OCI-LY7 (cell line): Measurements from ENCODE around the gene CARD8. TPM values are rescaled to one million over a fixed set of nuclear protein-coding genes. Genes with fewer than 3 reads are reported as not detected.
A peak's percentile ranks its signal among the peaks of the same experiment; 100 is the strongest.

Source experiments
- BruUV-seq: library from RNA; stranded (reverse); fragments of 400-500 nt; replicated peaks from 2 replicates; lab custom pipeline; 2021; lab: Mats Ljungman, UMichigan
- CTCF ChIA-PET: fragments of 300-600 bp; sonication (Branson Sonifier 250); formaldehyde crosslinking; loops from one replicate; lab custom pipeline; 2022; ENCODE audit warnings: antibody characterized with exemption; ENCODE audit not compliant: unreplicated experiment; lab: Charles Lee
- POLR2A ChIA-PET: fragments of 300-600 bp; sonication (Branson Sonifier 250); formaldehyde crosslinking; loops from one replicate; lab custom pipeline; 2022; ENCODE audit warnings: antibody characterized with exemption; lab: Charles Lee
- DNase-seq: peaks from one replicate; pipeline ENCODE4 v3.0.0-alpha.2; 2015; ENCODE audit warnings: low spot score
- H2AFZ ChIP-seq: fragments of 200-600 bp; sonication (generic), shearing (Covaris generic); 2 replicates; pipeline ENCODE4 v1.6.1; 2014; ENCODE audit warnings: mild to moderate bottlenecking, antibody characterized with exemption, low read length, moderate library complexity
- H3K27ac ChIP-seq: fragments of 200-600 bp; sonication (generic); 2 replicates; pipeline ENCODE4 v1.5.1; 2014; ENCODE audit warnings: mixed run types, low read depth, mild to moderate bottlenecking, moderate library complexity, low read length, inconsistent platforms; ENCODE audit not compliant: poor library complexity, severe bottlenecking
- H3K36me3 ChIP-seq: fragments of 200-600 bp; sonication (generic); 2 replicates; pipeline ENCODE4 v1.6.1; 2014; ENCODE audit warnings: mild to moderate bottlenecking, antibody characterized with exemption, low read length, moderate library complexity, mixed read lengths; ENCODE audit not compliant: insufficient read depth
- H3K4me1 ChIP-seq: fragments of 200-600 bp; sonication (generic); 2 replicates; pipeline ENCODE4 v1.5.1; 2014; ENCODE audit warnings: mild to moderate bottlenecking, low read length; ENCODE audit not compliant: insufficient read depth, poor library complexity, severe bottlenecking
- H3K4me2 ChIP-seq: fragments of 200-600 bp; sonication (generic); 2 replicates; pipeline ENCODE4 v1.6.1; 2014; ENCODE audit warnings: mild to moderate bottlenecking, low read length
- H3K4me3 ChIP-seq: fragments of 200-600 bp; sonication (generic); 2 replicates; pipeline ENCODE4 v1.5.1; 2014; ENCODE audit warnings: mild to moderate bottlenecking, low read depth, low read length; ENCODE audit not compliant: poor library complexity, severe bottlenecking
- H3K79me2 ChIP-seq: fragments of 200-600 bp; sonication (generic); 2 replicates; pipeline ENCODE4 v1.6.1; 2016; ENCODE audit warnings: low read depth, mild to moderate bottlenecking, low read length, moderate library complexity, mixed read lengths; ENCODE audit not compliant: insufficient read depth
- H3K9me2 ChIP-seq: fragments of 200-600 bp; sonication (generic); 2 replicates; pipeline ENCODE4 v1.6.1; 2016; ENCODE audit warnings: mild to moderate bottlenecking, low read length, mixed read lengths; ENCODE audit not compliant: insufficient read depth
- H3K9me3 ChIP-seq: fragments of 200-600 bp; sonication (generic); 2 replicates; pipeline ENCODE4 v1.6.1; 2014; ENCODE audit warnings: mild to moderate bottlenecking, mixed run types, low read length, mixed read lengths
- H4K20me1 ChIP-seq: fragments of 200-600 bp; sonication (generic); 2 replicates; pipeline ENCODE4 v1.6.1; 2014; ENCODE audit warnings: mild to moderate bottlenecking, antibody characterized with exemption, low read length, moderate library complexity, mixed read lengths; ENCODE audit not compliant: insufficient read depth
- EZH2phosphoT487 ChIP-seq: fragments of 200-600 bp; sonication (generic); IDR thresholded peaks from 2 replicates; pipeline ENCODE4 v1.6.1; 2018; ENCODE audit warnings: low read depth, borderline replicate concordance, mild to moderate bottlenecking, mixed run types, antibody characterized with exemption, low read length, moderate library complexity, mixed read lengths
- intact Hi-C: fragments of 100-400 bp; cut with micrococcal nuclease; formaldehyde crosslinking; loops from one replicate; pipeline ENCODE4 v1.10.0; 2022; ENCODE audit not compliant: unreplicated experiment
- total RNA-seq, 2 experiments: library from RNA; depleted of rRNA in 1 of 2; stranded (reverse); fragments of >200 nt in 1 of 2; shearing (Covaris generic) in 1 of 2; gene quantifications; 2 replicates each; pipeline ENCODE4 v1.2.3, GENCODE V29; 2014 to 2022
- TF ChIP-seq, protein P1 (sequence below): fragments of 200-600 bp; sonication (generic); conservative IDR thresholded peaks from 2 replicates; pipeline ENCODE4 v1.5.1; 2014; ENCODE audit warnings: mild to moderate bottlenecking, antibody characterized with exemption, low read length, moderate library complexity, mixed read lengths

Gene CARD8
- total RNA-seq, 2 experiments from 2014 or later: 51.0 to 56.1 TPM

DNA sequence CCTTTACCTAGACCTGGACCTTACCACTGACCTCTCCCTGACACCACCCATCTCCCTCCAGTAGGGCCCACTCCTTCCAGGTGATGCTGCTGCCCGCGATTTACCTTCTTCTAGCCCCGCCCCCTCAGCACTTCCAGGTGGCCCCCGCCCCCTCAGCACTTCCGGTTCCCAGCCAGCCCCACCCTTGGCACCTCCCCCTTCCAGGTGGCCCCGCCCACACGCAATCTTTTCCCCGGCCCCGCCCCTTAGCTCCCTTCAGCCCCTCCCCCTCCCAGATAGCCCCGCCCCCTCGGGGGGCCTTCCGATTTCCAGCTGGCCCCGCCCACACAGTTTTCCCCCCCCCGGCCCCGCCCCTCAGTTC is 86.2 kb downstream of the CARD8 start:
- Histone ChIP-seq H3K9me2 (no peaks in the 10 kb centered on the region), H4K20me1 (peaks cover 13% of the 10 kb centered on the region), H3K4me2 (peak overlapping the region; percentile 96), H3K4me1 (peaks cover 30% of the 10 kb centered on the region), H3K9me3 (no peaks in the 10 kb centered on the region), H3K79me2 (peaks cover 68% of the 10 kb centered on the region), H3K27ac (peak overlapping the region; percentile 85), H3K4me3 (peak overlapping the region; percentile 98), H2AFZ (no peak overlapping the region), H3K36me3 (peaks cover 53% of the 10 kb centered on the region)
- DNase-seq: peak; percentile 84
- ChIA-PET POLR2A (interaction anchor here (0.5 to 1.0 kb wide), 7 partner anchors 34 to 1303 kb away, joined by 3 to 8 read pairs (median 4); partner anchors contain the start of gene PLA2G4C), CTCF (no interaction called here)
- TF ChIP-seq, protein P1, sequence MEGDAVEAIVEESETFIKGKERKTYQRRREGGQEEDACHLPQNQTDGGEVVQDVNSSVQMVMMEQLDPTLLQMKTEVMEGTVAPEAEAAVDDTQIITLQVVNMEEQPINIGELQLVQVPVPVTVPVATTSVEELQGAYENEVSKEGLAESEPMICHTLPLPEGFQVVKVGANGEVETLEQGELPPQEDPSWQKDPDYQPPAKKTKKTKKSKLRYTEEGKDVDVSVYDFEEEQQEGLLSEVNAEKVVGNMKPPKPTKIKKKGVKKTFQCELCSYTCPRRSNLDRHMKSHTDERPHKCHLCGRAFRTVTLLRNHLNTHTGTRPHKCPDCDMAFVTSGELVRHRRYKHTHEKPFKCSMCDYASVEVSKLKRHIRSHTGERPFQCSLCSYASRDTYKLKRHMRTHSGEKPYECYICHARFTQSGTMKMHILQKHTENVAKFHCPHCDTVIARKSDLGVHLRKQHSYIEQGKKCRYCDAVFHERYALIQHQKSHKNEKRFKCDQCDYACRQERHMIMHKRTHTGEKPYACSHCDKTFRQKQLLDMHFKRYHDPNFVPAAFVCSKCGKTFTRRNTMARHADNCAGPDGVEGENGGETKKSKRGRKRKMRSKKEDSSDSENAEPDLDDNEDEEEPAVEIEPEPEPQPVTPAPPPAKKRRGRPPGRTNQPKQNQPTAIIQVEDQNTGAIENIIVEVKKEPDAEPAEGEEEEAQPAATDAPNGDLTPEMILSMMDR: no peak
- no peak for TF ChIP-seq EZH2phosphoT487
- intact Hi-C loops: no loop called here
- no TSS peak for BruUV-seq

DNA sequence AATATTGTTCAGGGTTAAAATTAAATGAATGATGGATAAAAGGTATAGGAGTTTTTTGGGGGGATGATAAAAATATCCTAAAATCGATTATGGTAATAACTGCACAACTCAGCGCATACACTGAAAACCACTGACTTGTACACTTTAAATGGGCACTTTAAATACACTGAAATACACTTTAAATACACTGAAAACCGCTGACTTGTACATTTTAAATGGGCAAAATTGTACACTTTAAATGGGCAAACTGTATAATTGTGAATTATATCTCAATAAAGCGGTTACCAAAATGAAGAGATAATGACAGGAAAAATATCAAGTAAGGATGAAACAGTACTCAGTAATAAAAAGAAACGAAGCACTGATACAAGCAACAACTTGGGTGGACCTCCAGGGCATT is 87.0 kb downstream of the CARD8 start:
- Histone ChIP-seq H3K4me3 (peak overlapping the region; percentile 98), H3K79me2 (peaks cover 72% of the 10 kb centered on the region), H3K4me2 (peak overlapping the region; percentile 80), H4K20me1 (peaks cover 13% of the 10 kb centered on the region), H3K36me3 (peaks cover 53% of the 10 kb centered on the region), H3K9me2 (no peaks in the 10 kb centered on the region), H3K4me1 (peaks cover 30% of the 10 kb centered on the region), H3K9me3 (no peaks in the 10 kb centered on the region), H3K27ac (no peak overlapping the region), H2AFZ (no peak overlapping the region)
- DNase-seq: no peak
- intact Hi-C loops: no loop called here
- POLR2A ChIA-PET: interaction anchor here (0.5 to 0.9 kb wide), 3 partner anchors 87 to 149 kb away, joined by 3 to 4 read pairs (median 3); no protein-coding TSS in a partner anchor
- CTCF ChIA-PET: no interaction called here
- no TSS peak for BruUV-seq
- no peak for TF ChIP-seq EZH2phosphoT487
- TF ChIP-seq, protein P1: no peak

DNA sequence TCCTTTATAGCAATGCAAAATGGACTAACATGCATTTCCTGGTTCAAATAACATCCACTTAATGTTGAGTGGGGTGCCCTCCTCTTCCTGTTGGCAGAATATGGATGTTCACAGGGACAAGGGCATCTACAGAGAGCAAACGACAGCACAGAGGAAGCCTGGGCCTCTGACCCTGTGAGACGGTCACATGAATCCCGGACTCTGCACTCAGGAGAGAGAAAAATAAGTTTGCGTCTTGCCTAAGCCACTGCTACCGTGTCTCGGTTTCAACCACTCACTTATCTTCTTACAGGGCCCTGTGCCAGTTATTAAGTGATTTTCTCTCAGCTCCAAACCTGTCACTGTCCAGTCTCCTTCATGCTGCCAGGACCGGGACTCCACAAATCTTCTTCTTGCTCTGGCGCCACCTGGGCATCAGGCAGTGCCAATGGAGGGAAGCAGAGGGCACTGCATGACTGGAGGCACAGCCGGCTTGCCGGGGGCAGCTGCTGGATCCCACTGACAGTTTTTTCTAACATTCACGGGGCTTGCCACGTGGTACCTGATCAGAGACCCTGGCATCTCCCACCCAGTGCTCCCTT is 97.4 kb downstream of the CARD8 start:
- TF ChIP-seq, protein P1: no peak
- no peak for TF ChIP-seq EZH2phosphoT487
- ChIA-PET CTCF (no interaction called here), POLR2A (no interaction called here)
- H3K36me3 ChIP-seq: peaks cover 92% of the 10 kb centered on the region
- H3K4me1 ChIP-seq: no peaks in the 10 kb centered on the region
- no peak overlapping the region for H2AFZ ChIP-seq
- no TSS peak for BruUV-seq
- no peaks in the 10 kb centered on the region for H3K9me2 ChIP-seq
- intact Hi-C loops: no loop called here
- H4K20me1 ChIP-seq: no peaks in the 10 kb centered on the region
- no peaks in the 10 kb centered on the region for H3K9me3 ChIP-seq
- H3K27ac ChIP-seq: no peak overlapping the region
- DNase-seq: no peak
- no peak overlapping the region for H3K4me3 ChIP-seq
- H3K4me2 ChIP-seq: no peak overlapping the region
- H3K79me2 ChIP-seq: no peaks in the 10 kb centered on the region
